GM21723 (cell line): ENCODE results near the gene B3GLCT.
"Not testable (repeated sequence)": the region's sequence is repeated elsewhere in the genome, so short reads cannot be mapped to it uniquely, and the experiment has no call there.

Source experiments
- ATAC-seq: cut with Tn5 transposase; IDR thresholded peaks from one replicate; pipeline ENCODE4 v1.9.1; 2021; ENCODE audit warnings: mild to moderate bottlenecking, moderate library complexity; ENCODE audit not compliant: unreplicated experiment

Gene B3GLCT

GRCh38 chr13:31339616-31340015, 139.8 kb downstream of the B3GLCT start:
- ATAC-seq = not testable (repeated sequence)

GRCh38 chr13:31340848-31341247, 141.1 kb downstream of the B3GLCT start:
- ATAC-seq = not testable (repeated sequence)

GRCh38 chr13:31346891-31347290, 147.1 kb downstream of the B3GLCT start:
- no peak for ATAC-seq

GRCh38 chr13:31349156-31349555, 149.4 kb downstream of the B3GLCT start:
- no peak for ATAC-seq

- ATAC-seq = no peak
These were observed 150.8 kb downstream of the B3GLCT start for GRCh38 chr13:31350560-31350959.

DNA sequence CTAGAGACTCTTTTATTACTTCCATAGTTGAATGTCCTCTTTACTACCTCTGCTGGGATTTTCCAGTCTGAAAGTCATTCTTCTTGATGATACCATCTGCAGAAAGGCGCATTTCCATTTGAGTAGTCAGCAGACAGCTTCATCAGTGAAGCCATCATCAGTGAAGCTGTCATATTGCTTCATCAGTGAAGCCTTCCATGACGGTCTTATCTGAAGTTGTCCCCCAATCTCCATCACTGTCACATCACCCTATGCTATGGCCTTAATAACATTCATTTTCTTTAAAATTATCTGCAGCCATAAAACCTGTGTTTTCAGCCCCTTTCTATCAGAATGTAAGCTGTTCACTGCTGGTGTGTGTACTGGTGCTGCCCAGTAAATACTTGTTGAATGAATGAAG, 151.6 kb downstream of the B3GLCT start:
- no peak for ATAC-seq

GRCh38 chr13:31352467-31352866, 152.7 kb downstream of the B3GLCT start:
- no peak for ATAC-seq

GRCh38 chr13:31355001-31355400, 155.2 kb downstream of the B3GLCT start:
- ATAC-seq = no peak

DNA sequence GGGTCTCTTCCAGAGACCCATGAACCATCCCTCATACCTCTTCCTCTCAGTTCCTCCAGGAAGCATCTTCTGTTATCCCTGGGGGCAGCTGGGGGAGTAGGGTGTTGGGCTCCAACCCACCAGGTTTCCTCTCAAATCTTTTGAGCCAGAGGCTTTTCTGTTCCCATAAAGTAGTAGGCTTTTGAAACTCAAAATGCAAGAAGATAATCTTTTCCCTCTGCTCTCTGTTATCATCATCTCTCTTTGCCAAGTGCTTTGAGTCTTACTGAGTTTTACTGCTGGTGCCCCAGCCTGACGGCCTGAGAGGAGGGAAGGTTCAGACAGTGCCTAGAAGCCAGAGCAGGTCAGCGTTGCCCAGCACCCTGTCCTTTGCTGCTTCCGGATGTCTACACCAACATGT, 157.2 kb downstream of the B3GLCT start:
- ATAC-seq = no peak

DNA sequence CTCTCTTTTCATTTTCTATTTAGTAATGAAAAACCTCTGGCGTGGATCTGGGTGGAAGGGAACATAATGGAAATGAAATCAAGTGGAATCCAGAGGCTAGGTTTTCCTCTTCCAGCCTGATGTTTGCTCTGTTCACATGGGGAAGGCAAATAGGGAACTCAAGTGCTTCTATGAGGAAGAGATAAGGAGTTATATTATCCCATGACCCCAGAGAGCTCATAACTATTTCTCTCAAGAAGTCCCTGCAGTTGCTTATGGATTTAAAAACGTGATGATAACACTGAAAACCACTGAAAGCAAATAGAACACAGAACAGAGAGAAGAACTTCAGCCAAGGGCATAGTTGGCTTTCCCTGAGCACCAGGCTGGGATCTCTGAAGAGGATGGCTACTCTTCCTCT, 157.8 kb downstream of the B3GLCT start:
- ATAC-seq = no peak

GRCh38 chr13:31361673-31362072, 161.9 kb downstream of the B3GLCT start:
- ATAC-seq = no peak

DNA sequence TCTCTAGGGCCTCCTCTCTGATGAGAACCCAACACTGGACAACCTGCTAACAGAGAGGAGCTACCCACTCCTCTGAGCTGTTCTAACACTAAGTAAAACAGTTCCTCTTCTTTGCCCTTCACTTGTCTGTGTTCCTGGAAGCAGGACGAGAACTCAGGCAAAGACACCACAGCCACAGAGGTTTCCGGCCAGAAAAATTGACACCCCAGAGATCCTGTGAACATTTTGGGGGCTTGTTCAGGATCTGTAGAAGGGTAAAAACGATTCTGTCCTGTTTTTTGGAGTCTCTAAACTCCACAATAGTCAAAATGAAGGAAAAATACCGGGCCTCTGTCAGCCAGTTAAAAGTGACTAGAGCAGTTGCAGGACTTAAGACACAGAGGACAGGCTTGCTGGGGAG, 165.9 kb downstream of the B3GLCT start:
- ATAC-seq = no peak

- ATAC-seq = no peak
These were observed 167.6 kb downstream of the B3GLCT start for GRCh38 chr13:31367410-31367809.

GRCh38 chr13:31369213-31369612, 169.4 kb downstream of the B3GLCT start:
- no peak for ATAC-seq

DNA sequence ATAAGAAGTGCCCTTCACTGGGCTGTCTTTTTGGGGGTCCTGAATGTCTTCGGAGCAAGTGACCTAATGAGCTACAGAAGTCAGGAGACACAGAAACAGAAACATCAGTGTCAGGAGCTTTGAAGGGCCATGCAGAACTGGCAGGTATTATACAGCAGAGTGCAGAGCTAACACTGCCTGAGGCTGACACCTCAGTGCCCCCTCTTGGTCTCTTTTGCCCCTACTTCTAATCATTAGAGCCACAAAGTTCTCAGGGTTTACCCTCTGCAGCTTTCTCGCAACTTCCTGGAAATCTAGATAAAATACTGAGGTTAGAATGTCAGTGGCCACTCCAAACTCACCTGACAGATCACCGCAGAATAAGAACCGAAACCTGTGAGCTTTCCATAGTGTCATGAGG, 172.7 kb downstream of the B3GLCT start:
- no peak for ATAC-seq

GRCh38 chr13:31374682-31375081, 174.9 kb downstream of the B3GLCT start:
- ATAC-seq = no peak

DNA sequence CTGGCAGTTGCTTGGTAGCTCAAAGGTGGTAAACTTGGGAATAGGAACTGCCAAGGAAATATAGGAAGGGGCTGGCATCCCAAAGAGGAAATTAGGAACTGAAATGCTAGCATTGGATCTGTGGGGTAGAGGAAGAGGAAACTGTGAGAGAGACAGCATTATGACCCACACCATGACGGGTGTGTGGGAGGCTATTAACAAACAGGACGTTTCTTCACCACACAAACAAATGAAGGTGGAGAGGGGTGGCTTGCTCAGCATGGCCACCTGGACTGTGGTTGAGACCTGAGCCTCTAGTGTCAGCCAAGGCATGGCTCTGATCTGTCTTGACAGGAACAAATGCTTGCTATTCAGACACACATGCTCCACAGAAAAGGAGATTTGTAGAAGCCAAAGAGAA, 178.2 kb downstream of the B3GLCT start:
- no peak for ATAC-seq

GRCh38 chr13:31380715-31381114, 180.9 kb downstream of the B3GLCT start:
- ATAC-seq = no peak
